MCF 10A (cell line): ENCODE data around the gene MLLT3. TPM values are rescaled to one million over a fixed set of nuclear protein-coding genes. Genes with fewer than 3 reads are reported as not detected.

Source experiments
- BruUV-seq: library from RNA; stranded (reverse); fragments of 400-500 nt; replicated peaks from 2 replicates; lab custom pipeline; 2021; lab: Mats Ljungman, UMichigan
- CTCF ChIA-PET: fragments of 300-600 bp; sonication (Branson Sonifier 250); formaldehyde crosslinking; extraction: SDS; loops from one replicate; lab custom pipeline; 2021; ENCODE audit warnings: antibody characterized with exemption, inconsistent platforms; lab: Yijun Ruan, JAX
- POLR2A ChIA-PET: fragments of 300-600, 350-650 bp; sonication (Branson Sonifier 250); formaldehyde crosslinking; extraction: SDS; loops from one replicate; lab custom pipeline; 2020; ENCODE audit warnings: antibody characterized with exemption, inconsistent platforms; lab: Yijun Ruan, JAX
- DNase-seq: peaks from one replicate; pipeline ENCODE4 v3.0.0-alpha.2; 2018; ENCODE audit not compliant: unreplicated experiment
- H3K27ac Mint-ChIP-seq: one replicate; pipeline ENCODE4 v1.8.0; 2022; ENCODE audit warnings: mild to moderate bottlenecking, low read depth, mixed read lengths; ENCODE audit not compliant: unreplicated experiment
- H3K27me3 Mint-ChIP-seq: one replicate; pipeline ENCODE4 v1.8.0; 2022; ENCODE audit warnings: mixed read lengths; ENCODE audit not compliant: insufficient read depth, unreplicated experiment
- H3K36me3 Mint-ChIP-seq: one replicate; pipeline ENCODE4 v1.8.0; 2022; ENCODE audit warnings: mild to moderate bottlenecking, moderate library complexity, mixed read lengths; ENCODE audit not compliant: insufficient read depth, unreplicated experiment
- H3K4me1 Mint-ChIP-seq: one replicate; pipeline ENCODE4 v1.8.0; 2022; ENCODE audit warnings: mixed read lengths; ENCODE audit not compliant: insufficient read depth, unreplicated experiment
- H3K4me3 Mint-ChIP-seq: one replicate; pipeline ENCODE4 v1.8.0; 2022; ENCODE audit warnings: mild to moderate bottlenecking, moderate library complexity, mixed read lengths; ENCODE audit not compliant: unreplicated experiment
- H3K9me3 Mint-ChIP-seq: one replicate; pipeline ENCODE4 v1.8.0; 2022; ENCODE audit warnings: mixed read lengths; ENCODE audit not compliant: unreplicated experiment
- intact Hi-C: fragments of 100-400 bp; cut with micrococcal nuclease; formaldehyde crosslinking; loops from 2 replicates; pipeline ENCODE4 v1.14.1; 2022
- total RNA-seq: library from RNA; stranded (reverse); gene quantifications from 2 replicates; pipeline ENCODE4 v1.2.3, GENCODE V29; 2022
- TF ChIP-seq, protein P1 (sequence below): fragments of 200-600 bp; IDR thresholded peaks from one replicate; pipeline ENCODE4 v1.8.0; 2022; ENCODE audit warnings: antibody characterized with exemption, mild to moderate bottlenecking; ENCODE audit not compliant: unreplicated experiment

Gene MLLT3
- total RNA-seq, 1 experiment from 2014 or later: 1.2 TPM

GRCh38 chr9:20356403-20357036, 265.8 kb downstream of the MLLT3 start:
- ChIA-PET CTCF (interaction anchor here (0.6 to 2.3 kb wide), 26 partner anchors 9 to 759 kb away, joined by 3 to 19 read pairs (median 4); partner anchors contain the start of gene MLLT3), POLR2A (interaction anchor here (0.5 kb wide), 1 partner anchor 591 kb away, joined by 3 read pairs; no protein-coding TSS in a partner anchor)
- intact Hi-C loops: loop anchor here (1.0 to 5.0 kb wide), 6 partner anchors 201 to 755 kb away; no protein-coding TSS in a partner anchor
- TF ChIP-seq, protein P1, sequence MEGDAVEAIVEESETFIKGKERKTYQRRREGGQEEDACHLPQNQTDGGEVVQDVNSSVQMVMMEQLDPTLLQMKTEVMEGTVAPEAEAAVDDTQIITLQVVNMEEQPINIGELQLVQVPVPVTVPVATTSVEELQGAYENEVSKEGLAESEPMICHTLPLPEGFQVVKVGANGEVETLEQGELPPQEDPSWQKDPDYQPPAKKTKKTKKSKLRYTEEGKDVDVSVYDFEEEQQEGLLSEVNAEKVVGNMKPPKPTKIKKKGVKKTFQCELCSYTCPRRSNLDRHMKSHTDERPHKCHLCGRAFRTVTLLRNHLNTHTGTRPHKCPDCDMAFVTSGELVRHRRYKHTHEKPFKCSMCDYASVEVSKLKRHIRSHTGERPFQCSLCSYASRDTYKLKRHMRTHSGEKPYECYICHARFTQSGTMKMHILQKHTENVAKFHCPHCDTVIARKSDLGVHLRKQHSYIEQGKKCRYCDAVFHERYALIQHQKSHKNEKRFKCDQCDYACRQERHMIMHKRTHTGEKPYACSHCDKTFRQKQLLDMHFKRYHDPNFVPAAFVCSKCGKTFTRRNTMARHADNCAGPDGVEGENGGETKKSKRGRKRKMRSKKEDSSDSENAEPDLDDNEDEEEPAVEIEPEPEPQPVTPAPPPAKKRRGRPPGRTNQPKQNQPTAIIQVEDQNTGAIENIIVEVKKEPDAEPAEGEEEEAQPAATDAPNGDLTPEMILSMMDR: peak; percentile 76
- Mint-ChIP-seq H3K4me1 (peaks cover 8% of the 10 kb centered on the region), H3K9me3 (no peaks in the 10 kb centered on the region), H3K27ac (no peak overlapping the region), H3K4me3 (no peak overlapping the region), H3K36me3 (no peaks in the 10 kb centered on the region), H3K27me3 (no peaks in the 10 kb centered on the region)
- no TSS peak for BruUV-seq
- peak; percentile 70 for DNase-seq

DNA sequence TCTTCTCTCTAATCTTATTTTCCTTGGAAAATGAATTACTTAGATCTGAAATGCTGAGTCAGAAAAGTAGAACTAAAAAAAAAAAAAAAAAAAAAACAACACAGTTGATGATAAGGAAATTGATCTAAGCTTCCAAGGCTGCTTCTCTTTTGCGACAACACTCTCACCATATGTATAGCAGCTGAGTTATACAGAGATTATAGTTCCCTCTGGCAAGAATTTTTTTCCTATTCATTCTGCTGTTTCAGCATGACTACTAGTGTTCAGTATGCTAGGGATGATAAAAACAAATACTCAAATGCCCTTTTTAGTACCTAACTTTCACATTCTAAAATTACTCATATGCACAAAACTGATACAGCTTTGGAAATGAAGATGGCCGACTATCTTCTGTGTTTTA, 267.3 kb downstream of the MLLT3 start:
- Mint-ChIP-seq H3K36me3 (no peaks in the 10 kb centered on the region), H3K4me1 (peaks cover 8% of the 10 kb centered on the region), H3K27me3 (no peaks in the 10 kb centered on the region), H3K4me3 (no peak overlapping the region), H3K27ac (peak overlapping the region; percentile 28), H3K9me3 (no peaks in the 10 kb centered on the region)
- intact Hi-C loops: loop anchor here (5.0 kb wide), 1 partner anchor 202 kb away; no protein-coding TSS in a partner anchor
- ChIA-PET CTCF (interaction anchor here (0.5 to 4.4 kb wide), 12 partner anchors 21 to 1202 kb away, joined by 3 to 15 read pairs (median 4); partner anchors contain the start of gene MLLT3), POLR2A (interaction anchor here (0.8 to 1.7 kb wide), 3 partner anchors 33 to 586 kb away, joined by 4 to 6 read pairs (median 5); no protein-coding TSS in a partner anchor)
- no peak for DNase-seq
- TF ChIP-seq, protein P1: no peak
- no TSS peak for BruUV-seq

DNA sequence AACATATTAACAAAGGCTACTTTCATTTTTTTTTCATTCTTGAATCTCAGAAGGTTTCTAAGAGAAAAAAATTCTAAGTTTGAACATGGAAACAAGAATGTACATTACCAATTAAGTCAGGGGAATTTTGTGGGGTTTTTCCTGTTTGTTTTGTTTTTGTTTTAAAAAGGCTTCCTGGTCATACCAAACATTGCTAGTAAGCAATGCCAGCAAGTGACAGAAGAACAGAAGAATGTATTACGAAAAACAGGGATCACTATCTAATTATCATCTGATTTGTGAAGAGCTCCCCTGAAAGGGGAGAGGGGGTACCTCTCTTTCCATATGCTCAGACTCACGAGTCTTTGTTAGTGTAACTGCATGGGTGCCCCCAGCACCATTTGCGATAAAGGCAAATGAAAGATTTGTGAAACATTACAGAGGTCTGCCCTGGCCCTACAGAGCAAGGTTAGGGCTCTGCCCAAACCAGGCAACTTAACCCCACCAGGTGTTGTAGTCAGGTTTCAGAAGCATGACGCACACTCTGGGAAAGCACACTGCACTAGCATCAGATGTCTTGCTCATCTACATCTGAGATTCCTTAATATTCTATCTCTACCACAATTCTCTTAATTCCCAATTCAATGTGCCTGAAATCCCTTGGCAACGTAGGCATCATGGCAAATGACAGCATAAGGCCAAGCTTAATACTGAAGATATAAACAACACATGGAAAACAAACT, 268.2 kb downstream of the MLLT3 start:
- no peaks in the 10 kb centered on the region for H3K36me3 Mint-ChIP-seq
- TF ChIP-seq, protein P1: no peak
- peaks cover 8% of the 10 kb centered on the region for H3K4me1 Mint-ChIP-seq
- H3K27ac Mint-ChIP-seq: no peak overlapping the region
- no peak for DNase-seq
- ChIA-PET CTCF (interaction anchor here (0.7 to 4.4 kb wide), 8 partner anchors 33 to 429 kb away, joined by 3 to 15 read pairs (median 4); partner anchors contain the start of gene MLLT3), POLR2A (interaction anchor here (0.8 to 1.7 kb wide), 3 partner anchors 35 to 653 kb away, joined by 3 to 6 read pairs (median 5); no protein-coding TSS in a partner anchor)
- H3K27me3 Mint-ChIP-seq: no peaks in the 10 kb centered on the region
- H3K4me3 Mint-ChIP-seq: no peak overlapping the region
- H3K9me3 Mint-ChIP-seq: no peaks in the 10 kb centered on the region
- no TSS peak for BruUV-seq
- intact Hi-C loops: no loop called here

GRCh38 chr9:20353524-20353923, 268.8 kb downstream of the MLLT3 start:
- H3K4me1 Mint-ChIP-seq: peaks cover 6% of the 10 kb centered on the region
- POLR2A ChIA-PET: interaction anchor here (0.8 kb wide), 1 partner anchor 652 kb away, joined by 3 read pairs; no protein-coding TSS in a partner anchor
- intact Hi-C loops: no loop called here
- TF ChIP-seq, protein P1: no peak
- no peaks in the 10 kb centered on the region for H3K27me3 Mint-ChIP-seq
- H3K4me3 Mint-ChIP-seq: no peak overlapping the region
- CTCF ChIA-PET: interaction anchor here (0.6 to 4.4 kb wide), 5 partner anchors 24 to 428 kb away, joined by 3 to 15 read pairs (median 3); no protein-coding TSS in a partner anchor
- no peak overlapping the region for H3K27ac Mint-ChIP-seq
- no peak for DNase-seq
- no TSS peak for BruUV-seq
- H3K9me3 Mint-ChIP-seq: no peaks in the 10 kb centered on the region
- H3K36me3 Mint-ChIP-seq: no peaks in the 10 kb centered on the region
